Dermis microvascular lymphatic vessel endothelial cell (primary cell): ENCODE results near the gene PARP12. TPM values are rescaled to one million over a fixed set of nuclear protein-coding genes. Genes with fewer than 3 reads are reported as not detected.

Experiments used
- DNase-seq, 2 donors: peaks; one replicate each; pipeline versions ENCODE4 v3.0.0 to v3.0.0-alpha.2; 2010; ENCODE audit warnings: low read depth in 2 of 2
- total RNA-seq: library from RNA; depleted of rRNA; stranded (reverse); fragments of >200 nt; gene quantifications from 2 replicates; pipeline ENCODE4 v1.2.1, GENCODE V29; 2014

PARP12 gene
- total RNA-seq, 1 donor from 2014 or later = 57.0 TPM

DNA sequence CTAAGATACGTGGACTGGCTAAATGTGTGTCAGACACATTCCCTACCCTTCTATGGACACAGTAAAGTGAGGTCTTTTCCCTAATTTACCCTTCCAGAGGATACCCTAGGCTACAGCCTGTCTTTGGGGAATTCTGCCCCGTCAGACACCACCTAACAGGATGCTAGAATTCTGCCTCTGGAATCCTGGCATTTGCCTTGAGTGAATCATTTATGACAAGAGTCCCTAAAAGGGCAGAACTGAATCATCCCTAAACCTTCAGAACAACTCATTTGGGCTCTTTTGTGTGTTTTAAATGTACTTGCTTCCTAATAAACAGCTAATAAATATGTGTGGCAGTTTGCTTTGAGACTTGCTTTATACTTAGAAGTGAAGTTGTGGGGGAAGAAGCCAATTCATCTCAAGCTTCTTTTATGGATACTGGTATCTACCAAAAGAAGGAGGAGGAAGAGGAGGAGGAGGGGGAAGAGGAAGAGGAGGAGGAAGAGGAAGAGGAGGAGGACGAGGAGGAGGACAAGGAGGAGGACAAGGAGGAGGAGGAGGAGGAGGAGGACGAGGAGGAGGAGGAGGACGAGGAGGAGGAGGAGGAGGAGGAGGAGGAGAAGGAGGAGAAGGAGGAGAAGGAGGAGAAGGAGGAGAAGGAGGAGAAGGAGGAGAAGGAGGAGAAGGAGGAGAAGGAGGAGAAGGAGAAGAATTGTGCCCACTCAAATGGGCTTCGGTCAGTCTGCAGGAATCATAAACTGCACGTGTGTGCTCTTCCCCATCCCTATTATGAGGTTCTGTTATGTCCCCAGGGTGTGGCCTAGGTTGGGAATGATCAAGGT, 27.1 kb downstream of the PARP12 start:
- DNase-seq = peak in 1 of 2 donors; percentile 56

- DNase-seq = no peak
Observed at GRCh38 chr7:140034421-140034820, 28.3 kb downstream of the PARP12 start.

DNA sequence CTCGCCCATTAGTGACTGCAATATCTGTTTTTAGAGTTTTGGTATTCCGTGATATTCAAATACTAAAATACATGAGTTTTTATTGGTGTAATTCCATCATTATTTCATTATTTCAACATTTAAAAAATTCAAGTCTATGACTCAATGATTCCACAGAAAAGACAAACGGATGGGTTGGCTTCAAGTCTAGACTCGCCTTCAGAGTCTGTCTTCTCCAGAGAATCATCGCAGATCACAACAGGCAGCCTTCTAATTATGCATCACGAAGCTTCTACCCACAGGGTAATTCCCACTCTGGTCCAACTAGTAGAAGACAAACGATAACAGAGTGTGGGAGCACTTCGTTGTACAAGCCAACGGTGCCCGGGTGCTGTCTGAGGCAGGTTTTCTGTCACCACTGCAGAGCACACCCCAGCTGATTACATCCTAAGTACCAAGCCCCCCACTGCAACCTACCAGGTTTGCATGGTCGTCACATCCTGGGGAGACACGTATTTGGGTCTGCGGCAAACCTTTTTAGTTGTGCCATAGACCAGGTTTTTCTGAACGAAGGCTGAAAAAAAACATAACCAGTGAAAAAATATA, 28.9 kb downstream of the PARP12 start:
- no peak for DNase-seq

- peak in 1 of 2 donors; percentile 47 for DNase-seq
Observed at GRCh38 chr7:140033036-140033435, 29.7 kb downstream of the PARP12 start.

DNA sequence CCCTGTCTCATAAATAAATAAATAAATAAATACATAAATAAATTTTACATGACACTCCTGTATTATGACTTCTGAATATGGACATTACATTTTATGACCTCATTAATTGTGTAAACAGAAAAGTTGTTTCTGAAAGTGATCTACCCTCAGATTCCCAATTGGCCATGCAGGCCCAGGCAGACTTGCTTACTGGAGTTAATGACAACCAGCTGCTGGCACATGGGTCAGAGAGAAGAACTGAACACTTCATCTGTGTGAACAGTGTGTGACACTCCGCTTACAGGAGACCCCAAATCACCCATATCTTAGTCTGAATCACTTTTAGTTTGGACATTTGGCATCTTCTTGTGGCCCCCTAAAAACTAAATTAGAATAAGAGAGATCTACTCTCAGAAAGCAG, 31.4 kb downstream of the PARP12 start:
- DNase-seq = no peak

DNA sequence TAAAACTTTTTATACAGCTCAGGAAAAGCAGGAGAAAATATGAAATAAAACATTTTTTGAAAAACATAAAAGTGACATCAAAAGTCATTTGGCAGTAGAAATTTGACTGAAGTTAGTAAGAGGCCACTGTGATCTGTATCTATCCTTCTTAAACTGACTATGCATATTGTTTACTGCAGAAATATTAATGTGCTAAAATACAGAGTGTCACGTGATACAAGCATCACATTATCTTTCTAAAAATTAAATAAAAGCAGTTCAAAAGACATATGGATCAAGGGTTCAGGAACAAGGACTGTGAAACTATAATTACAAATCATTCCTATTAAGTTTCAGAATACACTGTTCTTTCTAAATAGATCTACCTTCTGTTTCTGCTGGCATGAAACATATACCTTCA, 33.7 kb downstream of the PARP12 start:
- no peak for DNase-seq

DNA sequence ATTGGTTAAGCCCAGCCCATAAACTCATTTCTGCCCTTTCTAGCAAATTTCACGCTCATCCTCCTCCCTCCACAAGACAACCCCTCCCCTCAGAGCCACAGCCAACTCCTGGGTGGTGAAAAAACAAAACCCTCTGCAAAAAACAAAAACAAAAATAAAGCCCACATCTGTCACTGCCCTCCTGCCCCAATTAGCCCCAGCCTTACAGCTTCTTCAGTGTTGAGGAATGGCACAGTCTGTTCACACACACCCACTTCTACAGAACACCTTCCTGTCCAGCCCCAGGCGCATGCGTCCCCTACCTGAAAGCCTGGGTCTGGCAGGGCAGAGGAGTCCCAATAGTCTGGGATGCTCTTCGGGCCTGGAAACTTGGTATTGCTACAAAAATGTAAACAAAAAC, 34.4 kb downstream of the PARP12 start:
- DNase-seq = no peak

DNA sequence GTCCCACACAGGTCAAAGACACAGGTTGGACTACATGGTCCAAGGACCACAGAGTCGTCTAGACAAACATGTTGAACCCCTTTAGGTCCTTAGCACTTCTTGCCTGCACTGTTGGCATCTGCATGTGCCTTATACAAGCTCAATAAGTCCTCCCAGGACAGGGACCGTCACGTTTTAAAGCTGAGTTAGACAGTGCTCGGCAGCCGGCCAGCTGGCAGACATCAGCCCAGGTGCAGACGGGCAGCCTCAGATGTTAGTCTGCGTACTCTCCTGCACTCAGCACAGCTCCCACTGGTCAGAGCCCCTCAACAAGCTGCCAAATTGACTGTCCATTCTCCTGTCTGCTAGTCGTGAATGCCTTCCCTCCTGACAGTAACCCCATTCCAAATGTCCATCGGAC, 34.9 kb downstream of the PARP12 start:
- no peak for DNase-seq

- DNase-seq = no peak
Observed at GRCh38 chr7:140026935-140027334, 35.8 kb downstream of the PARP12 start.

DNA sequence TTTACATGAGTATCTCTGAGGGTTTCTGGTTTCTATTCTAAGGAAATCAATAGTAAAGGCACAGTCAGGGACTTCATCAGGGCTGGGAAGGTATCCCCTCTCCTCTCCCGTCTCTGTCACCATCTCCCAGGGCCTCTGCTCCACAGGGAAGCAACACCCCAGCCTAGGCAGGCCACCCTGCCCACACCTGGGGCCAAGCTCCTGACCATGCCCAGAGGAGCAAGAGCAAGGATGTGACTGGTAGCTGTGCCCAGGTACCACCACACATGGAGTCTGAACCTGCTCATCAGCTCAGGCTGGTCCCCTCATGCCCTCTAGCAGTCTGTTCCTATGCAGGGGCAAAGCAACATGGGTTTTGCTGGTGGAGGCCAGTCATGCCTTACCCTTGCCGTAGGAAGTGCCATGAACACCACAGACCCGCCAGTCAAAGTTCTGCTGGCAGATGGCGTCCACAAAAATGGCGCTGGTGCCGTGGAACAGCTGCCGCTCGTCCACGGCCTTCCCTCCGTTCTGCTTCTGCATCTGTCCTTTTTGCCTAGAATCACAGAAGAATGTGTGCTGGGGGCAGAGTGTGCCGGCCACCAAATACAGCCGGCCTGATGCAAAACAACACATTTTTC, 36.8 kb downstream of the PARP12 start:
- DNase-seq = no peak

GRCh38 chr7:140025241-140025640, 37.5 kb downstream of the PARP12 start:
- peak in 1 of 2 donors; percentile 58 for DNase-seq

DNA sequence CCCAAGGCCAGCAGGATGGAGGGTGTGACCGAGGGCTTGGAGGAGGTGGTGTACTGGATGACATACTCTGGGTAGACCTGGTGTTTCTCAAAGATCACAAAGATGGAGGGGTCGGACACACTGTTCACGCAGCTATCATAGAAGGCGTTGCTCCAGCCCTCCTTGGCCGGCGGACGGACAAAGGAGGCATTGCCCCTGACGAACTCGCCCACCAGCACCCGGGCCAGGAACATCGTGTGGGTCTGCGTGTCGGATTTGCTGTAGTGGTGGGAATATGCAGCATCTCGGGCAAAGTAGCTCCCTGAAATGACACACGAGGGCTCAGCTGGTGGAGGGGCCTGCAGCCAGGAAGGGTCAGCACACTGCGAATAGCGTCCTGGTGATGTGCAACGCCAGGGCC, 38.2 kb downstream of the PARP12 start:
- no peak for DNase-seq

DNA sequence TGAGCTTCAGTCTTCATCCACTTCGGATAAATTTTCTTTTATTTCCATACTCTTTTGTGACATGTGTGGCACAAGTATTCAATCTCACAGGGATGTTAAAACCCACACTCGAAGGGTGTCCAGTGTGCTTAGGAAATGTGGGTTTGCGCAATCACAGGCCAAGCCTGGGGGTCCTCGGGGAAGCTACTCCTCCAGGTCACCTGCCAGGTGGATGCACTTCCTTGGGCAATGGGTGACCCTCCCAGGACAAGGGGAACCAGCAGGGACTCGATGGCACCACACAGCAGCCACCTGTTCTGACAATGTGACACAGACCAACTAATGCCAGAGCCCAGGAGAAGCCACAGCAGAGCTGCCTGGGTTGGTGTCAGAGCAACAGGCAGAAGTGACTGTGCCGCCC, 39.0 kb downstream of the PARP12 start:
- DNase-seq = no peak

- peak; percentile 33 to 76 for DNase-seq
Observed at GRCh38 chr7:140022582-140023211, 40.1 kb downstream of the PARP12 start.

DNA sequence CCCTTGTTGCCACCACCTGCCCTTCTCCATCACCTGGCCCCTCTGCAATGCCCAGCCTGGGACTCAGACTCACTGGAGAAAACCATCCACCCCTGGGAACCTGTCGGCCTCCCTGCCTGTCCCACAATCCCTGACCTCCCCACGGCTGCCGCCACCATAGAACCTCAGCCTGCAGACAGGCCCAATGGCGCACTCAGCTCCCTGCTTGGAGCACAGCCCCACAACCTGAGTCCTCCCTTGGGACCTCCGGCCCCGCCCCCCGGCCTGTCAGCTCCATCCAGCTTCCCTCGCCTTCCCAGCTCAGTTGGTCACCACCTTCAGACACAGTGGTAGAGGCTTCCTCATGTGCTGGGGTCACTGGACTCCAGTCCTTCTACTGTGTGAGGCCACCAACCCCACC, 41.1 kb downstream of the PARP12 start:
- no peak for DNase-seq

DNA sequence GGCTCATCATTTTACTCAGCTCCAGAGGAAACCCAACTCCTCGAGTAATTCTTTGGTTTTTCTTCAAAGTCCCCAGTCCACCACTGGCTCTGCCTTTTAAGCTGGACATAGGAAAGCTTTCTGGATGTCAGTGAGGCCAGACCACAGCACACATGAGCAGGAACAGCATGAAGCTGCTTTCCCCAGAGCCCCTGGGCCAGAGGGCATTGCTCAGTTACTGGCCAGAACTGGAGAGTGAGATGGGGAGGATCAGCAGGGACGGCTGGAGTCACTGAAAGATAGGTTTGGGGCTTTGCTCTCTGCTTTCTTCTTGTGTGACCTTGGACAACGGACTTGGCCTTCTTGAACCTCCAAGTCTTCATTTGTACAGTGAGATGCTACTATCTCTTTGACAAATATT, 43.1 kb downstream of the PARP12 start:
- no peak for DNase-seq

DNA sequence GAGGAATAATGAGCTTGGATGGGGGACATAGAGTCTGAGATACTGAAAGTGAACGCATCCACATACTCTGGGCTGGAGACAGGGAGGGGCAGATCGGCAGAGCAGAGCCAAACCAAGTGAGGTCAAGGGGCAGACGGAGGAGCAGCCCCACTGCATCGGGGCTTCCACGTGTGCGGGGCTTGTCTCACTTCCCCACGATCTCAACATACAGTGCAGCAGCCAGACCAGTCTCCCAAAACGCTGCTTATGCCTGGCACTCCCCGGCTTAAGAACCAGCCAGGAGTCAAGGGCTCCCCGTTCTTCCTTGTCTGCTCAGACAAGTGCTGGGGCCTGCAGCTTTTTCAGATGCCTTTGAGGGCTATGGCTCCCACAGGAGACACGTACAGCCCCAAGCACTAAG, 43.6 kb downstream of the PARP12 start:
- no peak for DNase-seq

- DNase-seq = no peak
Observed at GRCh38 chr7:140018125-140019043, 44.4 kb downstream of the PARP12 start.

GRCh38 chr7:140017543-140017942, 45.2 kb downstream of the PARP12 start:
- no peak for DNase-seq

DNA sequence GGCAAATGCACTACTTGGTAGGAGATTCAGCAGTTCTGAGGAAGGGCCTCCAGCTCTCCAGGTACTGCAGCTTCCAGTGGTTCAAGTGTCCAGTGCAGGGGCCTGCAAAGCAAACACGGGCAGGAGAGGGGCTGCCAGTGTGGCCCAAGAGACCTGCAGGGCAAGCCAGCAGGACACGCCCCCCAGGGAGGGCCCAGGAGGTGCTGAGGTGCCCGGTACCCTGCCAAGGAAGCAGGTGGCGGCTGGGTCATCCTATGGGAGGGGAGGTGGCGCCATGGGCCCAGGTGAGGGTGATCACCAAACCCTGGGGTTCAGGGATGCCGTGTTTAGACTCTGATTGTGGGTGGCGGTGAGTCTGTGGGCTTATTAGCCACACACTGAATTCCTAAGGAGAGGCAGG, 45.7 kb downstream of the PARP12 start:
- no peak for DNase-seq

GRCh38 chr7:140016540-140016939, 46.2 kb downstream of the PARP12 start:
- peak; percentile 33 to 70 for DNase-seq
